Upper lobe of left lung (tissue), 6 donors: ENCODE results near the gene BRIX1. TPM values are rescaled to one million over a fixed set of nuclear protein-coding genes. Genes with fewer than 3 reads are reported as not detected.
A peak's percentile ranks its signal among the peaks of the same experiment; 100 is the strongest.

ENCODE experiments used
- ATAC-seq, 2 donors: fragments of 200-7000 bp; cut with Tn5 transposase; one replicate each; pipeline ENCODE4 v1.9.1; 2022; ENCODE audit warnings: mild to moderate bottlenecking in 2 of 2, moderate library complexity in 2 of 2; ENCODE audit not compliant: low FRiP score in 2 of 2
- DNase-seq, 2 donors: peaks; one replicate each; pipeline ENCODE4 v3.0.0-alpha.2; 2019 to 2020
- H3K27ac ChIP-seq, 4 donors: fragments of 200-600 bp; sonication (generic); one replicate each; pipeline ENCODE4 v1.5.1; 2016 to 2019
- H3K27me3 ChIP-seq, 4 donors: fragments of 200-600 bp; sonication (generic); one replicate each; pipeline ENCODE4 v1.5.1; 2017 to 2019
- H3K36me3 ChIP-seq, 4 donors: fragments of 200-600 bp; sonication (generic); one replicate each; pipeline ENCODE4 v1.5.1; 2016 to 2019
- H3K4me1 ChIP-seq, 4 donors: fragments of 200-600 bp; sonication (generic); one replicate each; pipeline ENCODE4 v1.5.1; 2018 to 2019
- H3K4me3 ChIP-seq, 4 donors: fragments of 200-600 bp; sonication (generic); one replicate each; pipeline ENCODE4 v1.5.1; 2017 to 2019; ENCODE audit warnings: mild to moderate bottlenecking in 2 of 4, moderate library complexity in 1 of 4
- H3K9me3 ChIP-seq, 4 donors: fragments of 200-600 bp; sonication (generic); one replicate each; pipeline ENCODE4 v1.5.1; 2018 to 2019
- CTCF ChIP-seq, 6 experiments: fragments of 450-650 bp in 4 of 6; fragments of 200-600 bp in 2 of 6; sonication (generic) in 2 of 6; IDR thresholded peaks; one replicate each; pipeline ENCODE4 v1.5.1; 2016 to 2019; ENCODE audit warnings: antibody characterized with exemption in 6 of 6
- EP300 ChIP-seq, 4 donors: sonication (generic); formaldehyde crosslinking; IDR thresholded peaks; one replicate each; pipeline ENCODE4 v1.5.1; 2017; ENCODE audit warnings: antibody characterized with exemption in 4 of 4, control low read depth in 2 of 4
- POLR2A ChIP-seq, 4 donors: fragments of 450-650 bp; IDR thresholded peaks; one replicate each; pipeline ENCODE4 v1.5.1; 2016 to 2017; ENCODE audit warnings: antibody characterized with exemption in 4 of 4, mild to moderate bottlenecking in 2 of 4
- POLR2AphosphoS5 ChIP-seq, 2 donors: sonication (generic); formaldehyde crosslinking; IDR thresholded peaks; one replicate each; pipeline ENCODE4 v1.5.1; 2017; ENCODE audit warnings: antibody characterized with exemption in 2 of 2
- WGBS, 2 donors: methylation state at CpG; one replicate each; pipeline ENCODE4 v1.1.5; 2017 to 2018; 5-methylcytosine and 5-hydroxymethylcytosine counted together
- total RNA-seq, 6 donors: library from RNA; depleted of rRNA in 4 of 6; stranded (reverse); fragments of >200 nt in 4 of 6; gene quantifications; one replicate each; pipeline versions ENCODE4 v1.1.0 to v1.2.1, GENCODE V29; 2016 to 2021
- donor health status: DM: no; HTN: no; CAD: no; lungs with moderate emphysema.
- donor health status: DM: no; HTN: yes; CAD: no; lungs with severe emphysema.

BRIX1 gene
- total RNA-seq, 6 donors from 2014 or later: 7.9 to 30.4 (median 19.0) TPM

- no peak for ATAC-seq
- Histone ChIP-seq H3K4me1 (peaks cover 15 to 28% (median 25%) of the 10 kb centered on the region in 4 donors), H3K9me3 (no peaks in the 10 kb centered on the region), H3K36me3 (peaks cover 9 to 57% (median 24%) of the 10 kb centered on the region in 4 donors), H3K27ac (peak overlapping the region in 3 of 4 donors; percentile 1 to 20 (median 18)), H3K4me3 (no peak overlapping the region), H3K27me3 (no peaks in the 10 kb centered on the region)
- TF ChIP-seq EP300 (IDR thresholded peaks at IDR 0.05) (no peak), POLR2AphosphoS5 (IDR thresholded peaks at IDR 0.05) (no peak), POLR2A (IDR thresholded peaks at IDR 0.05) (no peak), CTCF (IDR thresholded peaks at IDR 0.05) (no peak)
- no peak for DNase-seq
- 80 to 83% methylated on average over 3 of the region's 3 CpGs for WGBS, 2 donors
Measured at GRCh38 chr5:34926318-34926888, 10.9 kb downstream of the BRIX1 start.

- H3K9me3 ChIP-seq: no peaks in the 10 kb centered on the region
- peaks cover 18 to 36% (median 33%) of the 10 kb centered on the region in 4 donors for H3K4me1 ChIP-seq
- WGBS, 2 donors: 87 to 96% methylated on average over 5 of the region's 5 CpGs
- DNase-seq: no peak
- H3K36me3 ChIP-seq: peaks cover 9 to 44% (median 17%) of the 10 kb centered on the region in 4 donors
- H3K4me3 ChIP-seq: no peak overlapping the region
- H3K27me3 ChIP-seq: no peaks in the 10 kb centered on the region
- ATAC-seq: no peak
- no peak for TF ChIP-seq POLR2AphosphoS5 (IDR thresholded peaks at IDR 0.05)
- H3K27ac ChIP-seq: peak overlapping the region in 1 of 4 donors; percentile 1
Measured at GRCh38 chr5:34927785-34928184, 12.3 kb downstream of the BRIX1 start.

- Histone ChIP-seq H3K27ac (peak overlapping the region in 1 of 4 donors; percentile 98), H3K4me3 (peak overlapping the region in 1 of 4 donors; percentile 74), H3K36me3 (peaks cover 9 to 39% (median 12%) of the 10 kb centered on the region in 4 donors), H3K4me1 (peaks cover 18 to 34% (median 31%) of the 10 kb centered on the region in 4 donors), H3K27me3 (no peaks in the 10 kb centered on the region), H3K9me3 (no peaks in the 10 kb centered on the region)
- ATAC-seq (no peak), DNase-seq (no peak)
- WGBS, 2 donors: 84 to 88% methylated on average over 5 of the region's 5 CpGs
- TF ChIP-seq POLR2A (IDR thresholded peaks at IDR 0.05) (no peak), POLR2AphosphoS5 (IDR thresholded peaks at IDR 0.05) (no peak), CTCF (IDR thresholded peaks at IDR 0.05) (no peak), EP300 (IDR thresholded peaks at IDR 0.05) (no peak)
Measured at GRCh38 chr5:34928267-34928666, 12.8 kb downstream of the BRIX1 start.

- Histone ChIP-seq H3K27ac (peak within 1 kb of the TSS; percentile 89 to 98 (median 94)), H3K4me3 (peak within 1 kb of the TSS; percentile 66 to 93 (median 79)), H3K27me3 (no peaks in the 10 kb centered on the region), H3K36me3 (peaks cover 5 to 33% (median 12%) of the 10 kb centered on the region in 4 donors), H3K9me3 (no peaks in the 10 kb centered on the region), H3K4me1 (peaks cover 18 to 30% (median 23%) of the 10 kb centered on the region in 4 donors)
- TF ChIP-seq CTCF (IDR thresholded peaks at IDR 0.05): no peak
- TF ChIP-seq POLR2AphosphoS5 (IDR thresholded peaks at IDR 0.05): peak; percentile 18 to 51
- no peak for TF ChIP-seq EP300 (IDR thresholded peaks at IDR 0.05)
- peak in 1 of 4 donors; percentile 58 for TF ChIP-seq POLR2A (IDR thresholded peaks at IDR 0.05)
- WGBS, 2 donors: 0% methylated on average over 32 to 43 of the region's 63 CpGs
- DNase-seq (peak; percentile 98 to 99), ATAC-seq (peak; percentile 99)
Measured at GRCh38 chr5:34929134-34929719, 13.7 kb downstream of the BRIX1 start, which contains the start of gene DNAJC21. TSS of gene DNAJC21 (plus strand) at chr5:34929559. CDS start at chr5:34929820, 261 bp downstream.

- TF ChIP-seq POLR2AphosphoS5 (IDR thresholded peaks at IDR 0.05) (peak; percentile 25 to 79), EP300 (IDR thresholded peaks at IDR 0.05) (peak in 1 of 4 donors; percentile 19), CTCF (IDR thresholded peaks at IDR 0.05) (peak in 3 of 6 experiments; percentile 5 to 17 (median 15)), POLR2A (IDR thresholded peaks at IDR 0.05) (peak in 3 of 4 donors; percentile 65 to 86 (median 82))
Measured at GRCh38 chr5:34929720-34930461, 14.4 kb downstream of the BRIX1 start.

More at GRCh38 chr5:34929720-34930461, 14.4 kb downstream of the BRIX1 start:
- Histone ChIP-seq H3K4me3 (peak overlapping the region; percentile 66 to 93 (median 79)), H3K4me1 (peaks cover 20 to 30% (median 24%) of the 10 kb centered on the region in 4 donors), H3K9me3 (no peaks in the 10 kb centered on the region), H3K27me3 (no peaks in the 10 kb centered on the region), H3K36me3 (peaks cover 5 to 28% (median 10%) of the 10 kb centered on the region in 4 donors), H3K27ac (peak overlapping the region; percentile 89 to 98 (median 94))
- DNase-seq (peak; percentile 94 to 98), ATAC-seq (peak; percentile 83 to 91)
- 0 to 1% methylated on average over 17 to 43 of the region's 70 CpGs for WGBS, 2 donors
